ENCODE results near the gene GFRAL.

DNA sequence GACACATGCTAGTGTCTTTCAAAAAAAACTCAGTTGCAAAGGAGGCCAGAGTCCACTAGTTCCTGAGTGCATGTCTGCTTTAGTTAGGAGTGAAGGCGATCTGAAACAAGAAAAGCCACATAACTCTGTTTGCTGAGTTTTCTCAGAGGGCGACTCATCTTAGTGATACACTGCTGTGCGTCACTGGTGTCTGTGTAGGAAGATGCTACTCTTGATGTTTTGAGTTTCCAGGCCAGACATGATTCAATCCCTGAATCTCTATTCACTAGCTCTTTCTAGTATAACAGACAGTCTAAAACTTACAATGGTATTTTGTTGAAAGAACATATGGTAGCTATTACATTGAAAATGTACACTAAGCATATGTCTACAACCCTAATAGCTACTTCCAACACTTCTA, 60.9 kb downstream of the GFRAL start:
- TF ChIP-seq, protein P1, sequence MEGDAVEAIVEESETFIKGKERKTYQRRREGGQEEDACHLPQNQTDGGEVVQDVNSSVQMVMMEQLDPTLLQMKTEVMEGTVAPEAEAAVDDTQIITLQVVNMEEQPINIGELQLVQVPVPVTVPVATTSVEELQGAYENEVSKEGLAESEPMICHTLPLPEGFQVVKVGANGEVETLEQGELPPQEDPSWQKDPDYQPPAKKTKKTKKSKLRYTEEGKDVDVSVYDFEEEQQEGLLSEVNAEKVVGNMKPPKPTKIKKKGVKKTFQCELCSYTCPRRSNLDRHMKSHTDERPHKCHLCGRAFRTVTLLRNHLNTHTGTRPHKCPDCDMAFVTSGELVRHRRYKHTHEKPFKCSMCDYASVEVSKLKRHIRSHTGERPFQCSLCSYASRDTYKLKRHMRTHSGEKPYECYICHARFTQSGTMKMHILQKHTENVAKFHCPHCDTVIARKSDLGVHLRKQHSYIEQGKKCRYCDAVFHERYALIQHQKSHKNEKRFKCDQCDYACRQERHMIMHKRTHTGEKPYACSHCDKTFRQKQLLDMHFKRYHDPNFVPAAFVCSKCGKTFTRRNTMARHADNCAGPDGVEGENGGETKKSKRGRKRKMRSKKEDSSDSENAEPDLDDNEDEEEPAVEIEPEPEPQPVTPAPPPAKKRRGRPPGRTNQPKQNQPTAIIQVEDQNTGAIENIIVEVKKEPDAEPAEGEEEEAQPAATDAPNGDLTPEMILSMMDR (IDR thresholded peaks at IDR 0.05), result no peak
- TF ChIP-seq POLR2A (IDR thresholded peaks at IDR 0.05), result no peak

Measured in body of pancreas (tissue), 4 donors.